ENCODE measurements around the gene PUSL1. TPM values are rescaled to one million over a fixed set of nuclear protein-coding genes. Genes with fewer than 3 reads are reported as not detected.

The PUSL1 gene
- total and polyA plus RNA-seq, 2 of the 13 experiments (the other 11 are each of a cell fraction or from before 2014, with no cell fraction given) = 8.3 to 22.2 TPM

DNA sequence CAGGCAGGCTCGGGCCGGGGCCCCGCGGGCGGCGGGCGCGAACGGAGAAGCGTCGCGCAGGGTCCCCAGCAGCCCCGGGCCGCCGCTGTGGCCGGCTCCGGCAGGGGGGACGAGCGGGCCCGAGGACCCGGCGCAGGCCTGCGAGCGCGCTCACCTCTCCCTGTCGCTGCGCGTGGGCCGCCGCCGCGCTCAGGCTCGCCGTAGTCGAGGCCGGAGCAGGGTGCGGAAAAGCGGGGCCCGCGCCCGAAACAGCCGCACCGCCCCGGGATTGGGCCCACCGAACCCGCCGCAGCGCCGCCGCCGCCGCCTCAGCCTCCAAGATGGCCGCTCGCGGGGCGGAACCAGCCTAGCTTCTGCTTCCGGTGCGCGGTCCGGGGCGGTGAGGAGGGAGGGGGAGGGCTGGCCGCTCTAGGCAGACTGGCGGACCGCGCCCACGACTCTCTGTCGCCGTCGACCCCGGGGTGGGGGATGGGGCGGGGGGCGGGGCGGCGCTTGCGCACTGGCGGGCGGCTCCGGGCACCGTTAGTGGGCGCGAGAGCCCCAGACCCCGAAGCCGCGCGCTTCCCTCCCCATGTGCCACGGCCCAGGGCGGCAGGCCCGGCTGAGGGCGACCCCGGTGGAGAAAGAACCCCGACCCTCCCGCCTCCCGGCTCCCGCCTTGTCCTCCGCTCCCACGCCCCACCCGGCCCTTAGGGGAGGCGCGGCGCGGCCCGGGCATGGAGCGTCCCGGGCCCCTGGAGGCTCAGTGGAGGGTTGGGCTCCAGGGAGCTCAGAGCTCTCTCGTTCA lies 34.7 kb upstream of the PUSL1 start, which contains the start of gene UBE2J2 (continued):
- TF ChIP-seq HINFP (CRISPR knock-in tag; IDR thresholded peaks at IDR 0.05; ENCODE audit: low read depth) = peak; percentile 96
- no peak for TF ChIP-seq ZNF343 (CRISPR knock-in tag; IDR thresholded peaks at IDR 0.05)
- TF ChIP-seq NR2C2 (CRISPR knock-in tag; IDR thresholded peaks at IDR 0.05; ENCODE audit: borderline replicate concordance) = peak; percentile 98
- TF ChIP-seq ZNF703 (CRISPR knock-in tag; IDR thresholded peaks at IDR 0.05; ENCODE audit: borderline replicate concordance) = no peak
- no peak for TF ChIP-seq ADNP (CRISPR knock-in tag; IDR thresholded peaks at IDR 0.05)
- peak; percentile 73 for TF ChIP-seq ARID4A (CRISPR knock-in tag; IDR thresholded peaks at IDR 0.05; ENCODE audit: borderline replicate concordance)
- TF ChIP-seq PCBP2 (optimal IDR thresholded peaks at IDR 0.05; ENCODE audit: low read depth, low read length, poor library complexity, severe bottlenecking) = no peak
- no peak for TF ChIP-seq ZNF772 (CRISPR knock-in tag; IDR thresholded peaks at IDR 0.05)
- TF ChIP-seq TARDBP (CRISPR knock-in tag; IDR thresholded peaks at IDR 0.05) = peak; percentile 70
- no peak for TF ChIP-seq ZNF24 (IDR thresholded peaks at IDR 0.05)
- TF ChIP-seq MYC (CRISPR knock-in tag; IDR thresholded peaks at IDR 0.05; ENCODE audit: borderline replicate concordance) = peak; percentile 79
- TF ChIP-seq ZNF512B (CRISPR knock-in tag; IDR thresholded peaks at IDR 0.05; ENCODE audit: borderline replicate concordance) = no peak
- TF ChIP-seq DMAP1 (CRISPR knock-in tag; IDR thresholded peaks at IDR 0.05) = 0 out of 2 replicates have a peak, but pooled peaks have one; percentile 34
- peak; percentile 35; the same call in 1 of the 2 replicates for TF ChIP-seq MAZ (IDR thresholded peaks at IDR 0.05; ENCODE audit: borderline replicate concordance, low read depth, low read length)
- peak; percentile 87 for TF ChIP-seq MAZ (CRISPR knock-in tag; IDR thresholded peaks at IDR 0.05; ENCODE audit: low read depth)
- TF ChIP-seq, protein P1, sequence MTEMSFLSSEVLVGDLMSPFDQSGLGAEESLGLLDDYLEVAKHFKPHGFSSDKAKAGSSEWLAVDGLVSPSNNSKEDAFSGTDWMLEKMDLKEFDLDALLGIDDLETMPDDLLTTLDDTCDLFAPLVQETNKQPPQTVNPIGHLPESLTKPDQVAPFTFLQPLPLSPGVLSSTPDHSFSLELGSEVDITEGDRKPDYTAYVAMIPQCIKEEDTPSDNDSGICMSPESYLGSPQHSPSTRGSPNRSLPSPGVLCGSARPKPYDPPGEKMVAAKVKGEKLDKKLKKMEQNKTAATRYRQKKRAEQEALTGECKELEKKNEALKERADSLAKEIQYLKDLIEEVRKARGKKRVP (CRISPR knock-in tag; IDR thresholded peaks at IDR 0.05) = no peak
- TF ChIP-seq ZSCAN25 (CRISPR knock-in tag; IDR thresholded peaks at IDR 0.05) = 0 out of 2 replicates have a peak, but pooled peaks have one; percentile 29
- TF ChIP-seq ZNF782 (CRISPR knock-in tag; IDR thresholded peaks at IDR 0.05; ENCODE audit: borderline replicate concordance) = no peak
- TF ChIP-seq CREB1 (IDR thresholded peaks at IDR 0.05) = no peak
- TF ChIP-seq CREB1 (CRISPR knock-in tag; IDR thresholded peaks at IDR 0.05) = no peak

Measured in HepG2 (cell line).